Body of pancreas (tissue), 4 donors: ENCODE measurements around the gene ATP8B4. TPM values are rescaled to one million over a fixed set of nuclear protein-coding genes. Genes with fewer than 3 reads are reported as not detected.

Experiments used
- ATAC-seq: fragments of 150-250 bp; one replicate; pipeline ENCODE4 v1.9.1; 2016
- DNase-seq, 4 donors: peaks; one replicate each; pipeline ENCODE4 v3.0.0-alpha.2; 2019
- H3K27ac ChIP-seq, 4 donors: fragments of 200-600 bp; sonication (generic); 1 replicate in 3 of 4; 2 replicates in 1 of 4; pipeline versions ENCODE4 v1.5.1 to v1.6.1; 2016 to 2019; ENCODE audit warnings: mild to moderate bottlenecking in 1 of 4, mixed read lengths in 1 of 4, moderate library complexity in 1 of 4
- H3K27me3 ChIP-seq, 2 donors: fragments of 200-600 bp; sonication (generic); one replicate each; pipeline ENCODE4 v1.6.0; 2016; ENCODE audit warnings: mild to moderate bottlenecking in 1 of 2
- H3K36me3 ChIP-seq, 2 donors: fragments of 200-600 bp; sonication (generic); replicated peaks in 1 of 2; 2 replicates each; pipeline ENCODE4 v1.5.1; 2016; ENCODE audit warnings: low read depth in 2 of 2; ENCODE audit not compliant: insufficient read depth in 1 of 2
- H3K4me1 ChIP-seq: fragments of 200-600 bp; sonication (generic); one replicate; pipeline ENCODE4 v1.6.0; 2016
- H3K4me3 ChIP-seq, 2 donors: fragments of 200-600 bp; sonication (generic); 1 replicate in 1 of 2; 2 replicates in 1 of 2; pipeline ENCODE4 v1.5.1; 2016 to 2019
- H3K9me3 ChIP-seq, 3 donors: fragments of 200-600 bp; sonication (generic); 1 replicate in 2 of 3; 2 replicates in 1 of 3; pipeline ENCODE4 v1.5.1; 2016
- CTCF ChIP-seq, 7 experiments: fragments of 450-650 bp in 4 of 7; fragments of 200-600 bp in 3 of 7; sonication (generic) in 3 of 7; IDR thresholded peaks; one replicate each; pipeline ENCODE4 v1.5.1; 2016 to 2019; ENCODE audit warnings: antibody characterized with exemption in 7 of 7
- POLR2A ChIP-seq, 3 donors: fragments of 450-650 bp; IDR thresholded peaks; one replicate each; pipeline ENCODE4 v1.6.1; 2016; ENCODE audit warnings: antibody characterized with exemption in 3 of 3, mild to moderate bottlenecking in 2 of 3
- WGBS, 2 donors: methylation state at CpG; one replicate each; pipeline ENCODE4 v1.1.5; 2017; 5-methylcytosine and 5-hydroxymethylcytosine counted together
- intact Hi-C: fragments of 100-400 bp; cut with DNase I; formaldehyde crosslinking; loops from one replicate; pipeline ENCODE4 v1.15.1; 2023
- total RNA-seq, 2 donors: library from RNA; depleted of rRNA; stranded (reverse); fragments of >200 nt; gene quantifications; one replicate each; pipeline ENCODE4 v1.1.0, GENCODE V29; 2016

Gene ATP8B4
- total RNA-seq, 2 donors from 2014 or later: 3.1 to 6.6 TPM

GRCh38 chr15:50077651-50078050 lies 41.4 kb downstream of the ATP8B4 start:
- no peaks in the 10 kb centered on the region for H3K27me3 ChIP-seq
- H3K4me3 ChIP-seq: no peak overlapping the region
- no peaks in the 10 kb centered on the region for H3K36me3 ChIP-seq
- no peaks in the 10 kb centered on the region for H3K4me1 ChIP-seq
- no peak overlapping the region for H3K27ac ChIP-seq
- 47 to 48% methylated on average over 2 of the region's 2 CpGs for WGBS, 2 donors
- intact Hi-C loops: no loop called here
- DNase-seq (no peak), ATAC-seq (no peak)
- TF ChIP-seq CTCF (IDR thresholded peaks at IDR 0.05) (no peak), POLR2A (IDR thresholded peaks at IDR 0.05) (no peak)
- H3K9me3 ChIP-seq: no peaks in the 10 kb centered on the region

DNA sequence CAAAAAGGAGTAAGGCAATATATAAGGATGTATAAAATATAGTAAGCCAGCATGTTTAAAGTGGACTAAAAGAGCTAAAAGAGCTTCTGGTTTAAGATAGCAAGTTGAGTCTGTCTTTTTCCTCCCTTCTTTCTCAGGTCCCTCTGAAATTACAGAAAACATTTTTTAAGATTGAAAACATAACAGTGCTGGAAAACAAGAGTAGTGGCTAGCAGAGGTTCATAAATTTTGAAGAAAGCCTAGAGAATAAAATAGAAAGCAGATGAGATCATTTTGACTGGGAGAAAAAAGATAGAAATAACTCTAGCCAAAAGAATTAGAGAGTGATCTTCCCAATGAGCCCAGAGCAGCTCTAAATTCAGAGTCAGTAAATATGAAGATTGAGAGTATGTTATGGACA lies 41.9 kb downstream of the ATP8B4 start:
- no peak for ATAC-seq
- Histone ChIP-seq H3K4me3 (no peak overlapping the region), H3K36me3 (no peaks in the 10 kb centered on the region), H3K27ac (no peak overlapping the region), H3K9me3 (no peaks in the 10 kb centered on the region), H3K27me3 (no peaks in the 10 kb centered on the region), H3K4me1 (no peaks in the 10 kb centered on the region)
- TF ChIP-seq CTCF (IDR thresholded peaks at IDR 0.05) (no peak), POLR2A (IDR thresholded peaks at IDR 0.05) (no peak)
- intact Hi-C loops: no loop called here
- DNase-seq: no peak

DNA sequence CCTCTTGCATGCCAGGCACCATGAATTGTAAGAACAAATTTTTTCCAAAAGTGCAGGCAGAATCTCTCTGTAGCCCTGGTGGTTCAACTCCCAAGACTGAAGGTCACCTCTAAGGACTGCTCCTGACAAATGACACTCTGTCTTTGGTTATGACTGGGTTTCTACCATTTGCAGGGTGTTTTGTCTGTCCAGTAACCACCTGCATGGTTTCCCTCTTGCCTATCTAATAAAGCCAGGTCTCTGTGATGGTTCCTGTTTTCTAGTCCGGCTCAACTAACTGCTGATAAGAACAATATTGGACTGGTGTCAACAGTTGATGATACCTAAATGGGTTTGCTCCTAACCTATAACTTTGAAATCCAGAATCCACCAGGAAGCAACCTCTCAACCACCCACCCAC lies 43.7 kb downstream of the ATP8B4 start:
- ATAC-seq (no peak), DNase-seq (no peak)
- intact Hi-C loops: no loop called here
- H3K27ac ChIP-seq: no peak overlapping the region
- no peaks in the 10 kb centered on the region for H3K9me3 ChIP-seq
- WGBS, 2 donors: 26 to 60% methylated on average over 1 of the region's 1 CpG
- no peak overlapping the region for H3K4me3 ChIP-seq
- TF ChIP-seq CTCF (IDR thresholded peaks at IDR 0.05) (no peak), POLR2A (IDR thresholded peaks at IDR 0.05) (no peak)
- no peaks in the 10 kb centered on the region for H3K36me3 ChIP-seq
- H3K27me3 ChIP-seq: no peaks in the 10 kb centered on the region
- H3K4me1 ChIP-seq: no peaks in the 10 kb centered on the region

DNA sequence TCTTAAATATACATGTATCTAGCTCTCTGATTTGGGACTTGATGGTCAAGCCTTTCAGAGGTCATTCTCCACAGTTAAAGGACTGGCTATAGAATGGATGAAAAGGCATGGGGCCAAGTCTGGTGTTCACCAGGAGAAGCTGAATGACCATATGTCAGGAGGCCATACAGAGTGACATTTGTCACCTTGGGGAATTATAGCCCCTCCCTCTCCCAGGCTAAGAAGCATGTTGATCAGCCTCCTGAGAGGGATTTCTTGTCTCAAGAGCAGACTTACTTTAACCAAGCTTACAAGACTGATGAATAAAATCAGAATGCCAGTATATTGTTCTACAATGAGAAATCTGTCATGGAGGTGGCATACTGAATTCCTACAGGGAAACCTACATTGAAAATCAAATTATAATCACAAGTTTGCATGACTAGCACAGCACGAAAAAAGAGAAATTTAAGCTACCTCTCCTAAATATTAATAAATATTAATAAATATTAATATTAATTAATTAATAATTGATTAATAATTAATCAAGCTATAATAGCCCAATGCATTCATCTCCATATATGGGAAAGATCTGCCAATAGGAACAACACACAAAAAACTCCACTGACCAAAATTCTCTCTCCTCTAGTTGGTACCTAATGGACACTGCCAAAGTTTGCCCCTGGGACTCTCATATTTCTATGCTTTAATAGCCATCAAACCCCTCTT lies 47.3 kb downstream of the ATP8B4 start:
- Histone ChIP-seq H3K4me1 (no peaks in the 10 kb centered on the region), H3K4me3 (no peak overlapping the region), H3K27me3 (no peaks in the 10 kb centered on the region), H3K27ac (no peak overlapping the region), H3K9me3 (no peaks in the 10 kb centered on the region), H3K36me3 (no peaks in the 10 kb centered on the region)
- ATAC-seq: no peak
- intact Hi-C loops: no loop called here
- 89 to 93% methylated on average over 1 of the region's 1 CpG for WGBS, 2 donors
- TF ChIP-seq CTCF (IDR thresholded peaks at IDR 0.05) (no peak), POLR2A (IDR thresholded peaks at IDR 0.05) (no peak)
- no peak for DNase-seq

- DNase-seq (no peak), ATAC-seq (no peak)
- H3K27me3 ChIP-seq: no peaks in the 10 kb centered on the region
- no peak overlapping the region for H3K4me3 ChIP-seq
- intact Hi-C loops: no loop called here
- H3K9me3 ChIP-seq: no peaks in the 10 kb centered on the region
- no peaks in the 10 kb centered on the region for H3K36me3 ChIP-seq
- TF ChIP-seq POLR2A (IDR thresholded peaks at IDR 0.05) (no peak), CTCF (IDR thresholded peaks at IDR 0.05) (no peak)
- WGBS, 2 donors: 73 to 76% methylated on average over 3 of the region's 3 CpGs
- H3K4me1 ChIP-seq: no peaks in the 10 kb centered on the region
- no peak overlapping the region for H3K27ac ChIP-seq
These were observed 51.0 kb downstream of the ATP8B4 start for GRCh38 chr15:50068016-50068415.
